ENCODE data around the gene CD244. TPM values are rescaled to one million over a fixed set of nuclear protein-coding genes. Genes with fewer than 3 reads are reported as not detected.
"Not testable (repeated sequence)": the region's sequence is repeated elsewhere in the genome, so short reads cannot be mapped to it uniquely, and the experiment has no call there.

The CD244 gene
- total RNA-seq, 4 donors from 2014 or later, result 0.52 to 1.2 TPM; not detected in 2

DNA sequence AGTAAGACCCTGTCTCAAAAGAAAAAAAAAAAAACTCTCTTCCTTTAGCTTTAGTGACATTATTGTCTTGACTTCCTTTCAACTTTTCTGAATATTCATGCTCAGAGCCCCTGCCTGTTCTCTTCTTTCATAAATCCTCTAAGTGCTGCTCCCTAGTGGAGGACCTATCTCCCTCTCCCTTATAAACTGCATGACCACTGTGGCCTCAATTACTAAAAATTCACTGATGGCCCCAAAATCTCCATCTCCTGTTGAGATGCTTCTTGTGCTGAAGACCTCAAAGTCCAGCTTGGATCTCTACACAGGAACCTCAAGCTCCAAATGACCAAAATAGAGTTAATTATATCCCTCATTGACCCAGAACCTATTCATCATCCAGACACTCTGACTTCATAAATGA, 14.5 kb upstream of the CD244 start:
- H3K4me3 ChIP-seq, result no peak overlapping the region
- no peaks in the 10 kb centered on the region for H3K4me1 ChIP-seq
- intact Hi-C loops (cut with DNase I; ENCODE audit: low total_unique reads), result no loop called here

DNA sequence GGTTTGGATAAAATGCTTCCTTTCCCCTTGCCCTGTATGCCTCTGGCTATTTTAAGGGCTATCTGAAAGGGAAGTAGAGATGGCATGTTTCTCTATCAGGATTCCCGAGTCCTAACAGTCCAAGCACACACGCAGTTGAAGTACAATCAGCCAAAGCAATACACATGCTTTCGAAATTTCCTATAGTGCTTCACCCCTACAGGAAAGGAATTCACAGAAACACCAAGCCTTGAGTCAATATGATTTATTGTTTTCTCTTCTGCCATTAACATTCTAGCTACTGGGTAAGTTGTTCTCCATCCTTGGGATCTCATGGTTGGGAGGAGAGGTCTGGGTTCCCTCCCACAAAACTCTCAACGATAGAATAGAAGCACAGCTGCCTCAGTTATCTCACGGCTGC, 13.6 kb upstream of the CD244 start:
- no peaks in the 10 kb centered on the region for H3K4me1 ChIP-seq
- H3K9me3 ChIP-seq, result no peaks in the 10 kb centered on the region
- no peak for DNase-seq
- H3K27me3 ChIP-seq, result no peaks in the 10 kb centered on the region
- TF ChIP-seq POLR2A (IDR thresholded peaks at IDR 0.05), result no peak
- TF ChIP-seq, protein P1, sequence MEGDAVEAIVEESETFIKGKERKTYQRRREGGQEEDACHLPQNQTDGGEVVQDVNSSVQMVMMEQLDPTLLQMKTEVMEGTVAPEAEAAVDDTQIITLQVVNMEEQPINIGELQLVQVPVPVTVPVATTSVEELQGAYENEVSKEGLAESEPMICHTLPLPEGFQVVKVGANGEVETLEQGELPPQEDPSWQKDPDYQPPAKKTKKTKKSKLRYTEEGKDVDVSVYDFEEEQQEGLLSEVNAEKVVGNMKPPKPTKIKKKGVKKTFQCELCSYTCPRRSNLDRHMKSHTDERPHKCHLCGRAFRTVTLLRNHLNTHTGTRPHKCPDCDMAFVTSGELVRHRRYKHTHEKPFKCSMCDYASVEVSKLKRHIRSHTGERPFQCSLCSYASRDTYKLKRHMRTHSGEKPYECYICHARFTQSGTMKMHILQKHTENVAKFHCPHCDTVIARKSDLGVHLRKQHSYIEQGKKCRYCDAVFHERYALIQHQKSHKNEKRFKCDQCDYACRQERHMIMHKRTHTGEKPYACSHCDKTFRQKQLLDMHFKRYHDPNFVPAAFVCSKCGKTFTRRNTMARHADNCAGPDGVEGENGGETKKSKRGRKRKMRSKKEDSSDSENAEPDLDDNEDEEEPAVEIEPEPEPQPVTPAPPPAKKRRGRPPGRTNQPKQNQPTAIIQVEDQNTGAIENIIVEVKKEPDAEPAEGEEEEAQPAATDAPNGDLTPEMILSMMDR (IDR thresholded peaks at IDR 0.05), result no peak
- intact Hi-C loops (cut with DNase I; ENCODE audit: low total_unique reads), result no loop called here
- no peaks in the 10 kb centered on the region for H3K36me3 ChIP-seq
- no peak overlapping the region for H3K27ac ChIP-seq
- no peak overlapping the region for H3K4me3 ChIP-seq

More for the DNA sequence above, 14.5 kb upstream of the CD244 start:
- no peaks in the 10 kb centered on the region for H3K9me3 ChIP-seq
- H3K27ac ChIP-seq, result no peak overlapping the region
- H3K27me3 ChIP-seq, result no peaks in the 10 kb centered on the region
- DNase-seq, result no peak
- TF ChIP-seq POLR2A (IDR thresholded peaks at IDR 0.05), result no peak
- TF ChIP-seq, protein P1 (IDR thresholded peaks at IDR 0.05), result no peak
- H3K36me3 ChIP-seq, result no peaks in the 10 kb centered on the region

DNA sequence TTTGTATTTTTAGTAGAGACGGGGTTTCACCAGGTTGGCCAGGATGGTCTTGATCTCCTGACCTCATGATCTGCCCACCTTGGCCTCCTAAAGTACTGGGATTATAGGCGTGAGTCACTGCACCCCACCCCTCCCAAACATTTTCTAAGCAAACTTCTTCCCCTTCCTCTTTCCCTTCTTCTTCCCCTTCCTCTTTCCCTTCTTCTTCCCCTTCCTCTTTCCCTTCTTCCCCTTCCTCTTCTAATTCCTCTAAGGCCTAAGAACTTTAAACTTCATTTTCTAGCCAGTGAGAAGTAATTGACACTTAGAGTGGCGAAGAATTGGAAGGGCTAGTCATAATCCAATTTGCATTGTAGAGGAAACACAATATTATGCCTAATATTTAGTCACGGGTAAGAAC, 12.9 kb upstream of the CD244 start:
- H3K4me1 ChIP-seq; H3K27ac ChIP-seq; H3K36me3 ChIP-seq; intact Hi-C loops (cut with DNase I; ENCODE audit: low total_unique reads); H3K9me3 ChIP-seq; H3K4me3 ChIP-seq; H3K27me3 ChIP-seq; DNase-seq: not testable (repeated sequence)

DNA sequence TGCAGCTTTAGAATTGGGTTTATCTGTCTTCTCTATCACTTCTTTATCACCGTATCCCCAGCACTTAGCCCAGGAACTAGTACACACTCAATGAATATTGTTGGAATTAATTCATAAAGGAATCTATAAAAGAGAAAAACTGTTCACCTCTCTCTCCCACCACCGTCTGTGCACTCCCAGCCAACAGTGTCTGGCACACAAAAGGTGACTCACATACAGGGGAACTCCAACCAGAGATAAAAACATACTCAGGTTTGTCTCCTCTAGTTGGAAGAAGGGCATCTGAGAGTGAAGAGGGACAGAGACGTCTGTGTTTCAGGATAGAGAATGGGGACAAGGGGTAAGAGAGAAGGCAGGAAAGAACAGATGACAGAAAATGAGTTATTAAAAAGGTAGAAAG, 12.2 kb upstream of the CD244 start:
- Histone ChIP-seq H3K27me3 (no peaks in the 10 kb centered on the region), H3K27ac (no peak overlapping the region), H3K36me3 (no peaks in the 10 kb centered on the region), H3K4me3 (no peak overlapping the region), H3K4me1 (no peaks in the 10 kb centered on the region), H3K9me3 (no peaks in the 10 kb centered on the region)
- no peak for DNase-seq
- intact Hi-C loops (cut with DNase I; ENCODE audit: low total_unique reads), result no loop called here
- no peak for TF ChIP-seq POLR2A (IDR thresholded peaks at IDR 0.05)
- TF ChIP-seq, protein P1 (IDR thresholded peaks at IDR 0.05), result no peak

DNA sequence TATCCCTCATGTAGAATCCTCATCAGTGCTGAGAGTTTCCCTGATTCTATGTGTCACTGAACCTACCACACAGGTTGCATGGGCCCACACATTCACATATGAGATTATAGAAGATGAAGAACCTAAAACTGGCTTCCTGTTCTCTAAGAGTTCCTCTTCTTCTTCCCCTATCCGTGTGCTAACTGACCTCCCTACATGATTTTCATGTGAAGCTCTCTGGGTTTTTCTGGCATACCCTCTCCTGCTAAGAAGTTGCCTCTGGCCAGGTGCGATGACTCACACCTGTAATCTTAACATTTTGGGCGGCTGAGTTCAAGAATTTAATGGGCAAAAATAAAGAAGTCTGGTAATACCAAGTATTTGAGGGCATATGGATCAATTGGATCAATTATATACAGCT, 5.5 kb upstream of the CD244 start:
- H3K9me3 ChIP-seq, result no peaks in the 10 kb centered on the region
- no peaks in the 10 kb centered on the region for H3K36me3 ChIP-seq
- no peaks in the 10 kb centered on the region for H3K4me1 ChIP-seq
- intact Hi-C loops (cut with DNase I; ENCODE audit: low total_unique reads), result no loop called here
- H3K27me3 ChIP-seq, result no peaks in the 10 kb centered on the region
- no peak overlapping the region for H3K27ac ChIP-seq
- no peak for DNase-seq
- TF ChIP-seq, protein P1 (IDR thresholded peaks at IDR 0.05), result no peak
- no peak for TF ChIP-seq POLR2A (IDR thresholded peaks at IDR 0.05)
- H3K4me3 ChIP-seq, result no peak overlapping the region

DNA sequence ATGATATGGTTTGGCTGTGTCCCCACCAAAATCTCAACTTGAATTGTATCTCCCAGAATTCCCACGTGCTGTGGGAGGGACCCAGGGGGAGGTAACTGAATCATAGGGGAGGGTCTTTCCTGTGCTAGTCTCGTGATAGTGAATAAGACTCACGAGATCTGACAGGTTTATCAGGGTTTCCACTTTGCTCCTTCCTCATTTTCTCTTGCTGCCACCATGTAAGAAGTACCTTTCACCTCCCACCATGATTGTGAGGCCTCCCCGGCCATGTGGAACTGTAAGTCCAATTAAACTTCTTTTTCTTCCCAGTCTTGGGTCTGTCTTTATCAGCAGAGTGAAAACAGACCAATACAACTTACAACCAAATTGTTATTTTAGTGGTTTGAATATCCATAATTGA, 5.0 kb upstream of the CD244 start:
- DNase-seq; H3K4me1 ChIP-seq; H3K36me3 ChIP-seq; H3K4me3 ChIP-seq; H3K9me3 ChIP-seq; H3K27me3 ChIP-seq; intact Hi-C loops (cut with DNase I; ENCODE audit: low total_unique reads); H3K27ac ChIP-seq: not testable (repeated sequence)
